ENCODE data around the gene AEN. TPM values are rescaled to one million over a fixed set of nuclear protein-coding genes. Genes with fewer than 3 reads are reported as not detected.

AEN gene
- total and polyA plus RNA-seq, 2 of the 8 experiments (the other 6 are each of a cell fraction or from before 2014, with no cell fraction given), result 112 to 122 TPM

GRCh38 chr15:88630798-88631463, 9.8 kb downstream of the AEN start:
- Histone ChIP-seq H3K4ac (replicated peaks; ENCODE audit: insufficient read length, low read depth, low read length) (no peak overlapping the region), H2BK12ac (ENCODE audit: low read depth, low read length) (no peak overlapping the region), H3K79me2 (ENCODE audit: control insufficient read depth in 1 of 2, insufficient read depth in 2 of 2, low read length in 2 of 2) (peaks cover 21 to 39% of the 10 kb centered on the region in 2 experiments), H3K79me1 (ENCODE audit: low read depth, low read length) (peaks cover 28% of the 10 kb centered on the region; the same call in 1 of the 2 replicates), H3K27ac (ENCODE audit: low read depth, low read length) (no peak overlapping the region), H3K4me1 (replicated peaks in 1 of 4; ENCODE audit: control insufficient read depth in 3 of 4, insufficient read depth in 4 of 4, low read length in 3 of 4) (peaks cover 0 to 5% (median 3%) of the 10 kb centered on the region in 4 experiments; a peak in 5 of 7 replicates), H3K36me3 (ENCODE audit: control insufficient read depth in 2 of 4, insufficient read depth in 4 of 4, low read length in 3 of 4) (peaks cover 50 to 84% (median 63%) of the 10 kb centered on the region in 4 experiments), H3K9me3 (ENCODE audit: insufficient read depth in 2 of 2, low read depth in 1 of 2, low read length in 1 of 2) (no peaks in the 10 kb centered on the region), H3K23me2 (ENCODE audit: low read depth, low read length) (no peaks in the 10 kb centered on the region), H3K56ac (replicated peaks; ENCODE audit: insufficient read length, low read depth, low read length) (no peak overlapping the region), H2BK120ac (replicated peaks; ENCODE audit: low read depth, low read length) (no peak overlapping the region), H3K27me3 (replicated peaks in 1 of 4; ENCODE audit: control insufficient read depth in 3 of 4, extremely low read depth in 1 of 4, insufficient read depth in 3 of 4, low read length in 3 of 4) (no peaks in the 10 kb centered on the region), H3K9ac (replicated peaks in 1 of 4; ENCODE audit: extremely low read depth in 1 of 4, low read depth in 3 of 4, low read length in 3 of 4) (no peak overlapping the region), H4K20me1 (replicated peaks in 1 of 2; ENCODE audit: control insufficient read depth in 1 of 2, insufficient read depth in 2 of 2, low read length in 2 of 2) (peaks cover 56% of the 10 kb centered on the region in 2 experiments), H2BK5ac (ENCODE audit: low read depth, low read length) (no peak overlapping the region), H2BK15ac (ENCODE audit: low read length) (no peak overlapping the region), H3K18ac (ENCODE audit: extremely low read depth, low read length) (no peak overlapping the region), H2BK20ac (ENCODE audit: low read length) (no peak overlapping the region), H2AK5ac (ENCODE audit: low read depth, low read length) (no peak overlapping the region), H3K14ac (ENCODE audit: insufficient read length) (no peak overlapping the region), H3K4me2 (ENCODE audit: insufficient read depth in 1 of 2, low read depth in 2 of 2, low read length in 2 of 2) (no peak overlapping the region), H4K5ac (ENCODE audit: insufficient read length, low read depth, low read length) (no peak overlapping the region), H2AFZ (ENCODE audit: low read length) (no peak overlapping the region), H3K4me3 (ENCODE audit: extremely low read depth in 1 of 4, insufficient read depth in 2 of 4, low read depth in 3 of 4, low read length in 4 of 4) (no peak overlapping the region), H4K91ac (replicated peaks; ENCODE audit: insufficient read length, low read length) (no peak overlapping the region), H3K23ac (ENCODE audit: insufficient read length) (no peak overlapping the region), H4K8ac (ENCODE audit: extremely low read depth, insufficient read depth, low read length) (no peak overlapping the region)
- CTCF ChIA-PET (ENCODE audit: partially characterized antibody), result interaction anchor here (0.8 to 2.2 kb wide), 10 partner anchors 8 to 206 kb away, joined by 3 to 9 read pairs (median 3); partner anchors contain the start of gene ISG20
- POLR2A ChIA-PET (ENCODE audit: partially characterized antibody), result interaction anchor here (5.8 to 7.5 kb wide), 3 partner anchors 6 to 16 kb away, joined by 38 to 61 read pairs (median 52); partner anchors contain the start of gene AEN
- DNase-seq (ENCODE audit: low read depth in 1 of 2, low spot score in 2 of 2) (no peak), FAIRE-seq (no peak)
- 93% methylated on average over 7 of the region's 7 CpGs; no CpG with 5 or more reads in 1 of the 2 experiments for WGBS, 2 experiments (ENCODE audit: extremely low coverage in 1 of 2, insufficient coverage in 1 of 2, insufficient read length in 1 of 2, insufficient replicate concordance in 2 of 2, low coverage in 1 of 2, low lambda C conversion rate in 2 of 2, missing lambda C conversion rate in 1 of 2)
- TF ChIP-seq CBX5 (IDR thresholded peaks at IDR 0.05; ENCODE audit: low read depth, low read length) (no peak), POLR2A (IDR thresholded peaks at IDR 0.05; ENCODE audit: control extremely low read depth in 1 of 2, low read depth in 2 of 2, low read length in 2 of 2) (peak in 1 of 2 experiments; percentile 13; a peak in 1 of 3 replicates), BACH1 (IDR thresholded peaks at IDR 0.05; ENCODE audit: low read length) (no peak), CHD1 (IDR thresholded peaks at IDR 0.05; ENCODE audit: low read depth, low read length) (no peak), POLR2AphosphoS5 (IDR thresholded peaks at IDR 0.05; ENCODE audit: low read depth, low read length) (peak; percentile 8; the same call in 1 of the 2 replicates), MAFK (IDR thresholded peaks at IDR 0.05; ENCODE audit: low read depth, low read length) (no peak), SP4 (IDR thresholded peaks at IDR 0.05; ENCODE audit: low read length) (no peak), ZNF274 (IDR thresholded peaks at IDR 0.05; ENCODE audit: borderline replicate concordance, extremely low read depth, low read length) (no peak), EP300 (IDR thresholded peaks at IDR 0.05; ENCODE audit: borderline replicate concordance in 1 of 2, low read depth in 2 of 2, low read length in 2 of 2) (no peak), ASH2L (IDR thresholded peaks at IDR 0.05; ENCODE audit: low read length) (no peak)
- TF ChIP-seq, protein P1, sequence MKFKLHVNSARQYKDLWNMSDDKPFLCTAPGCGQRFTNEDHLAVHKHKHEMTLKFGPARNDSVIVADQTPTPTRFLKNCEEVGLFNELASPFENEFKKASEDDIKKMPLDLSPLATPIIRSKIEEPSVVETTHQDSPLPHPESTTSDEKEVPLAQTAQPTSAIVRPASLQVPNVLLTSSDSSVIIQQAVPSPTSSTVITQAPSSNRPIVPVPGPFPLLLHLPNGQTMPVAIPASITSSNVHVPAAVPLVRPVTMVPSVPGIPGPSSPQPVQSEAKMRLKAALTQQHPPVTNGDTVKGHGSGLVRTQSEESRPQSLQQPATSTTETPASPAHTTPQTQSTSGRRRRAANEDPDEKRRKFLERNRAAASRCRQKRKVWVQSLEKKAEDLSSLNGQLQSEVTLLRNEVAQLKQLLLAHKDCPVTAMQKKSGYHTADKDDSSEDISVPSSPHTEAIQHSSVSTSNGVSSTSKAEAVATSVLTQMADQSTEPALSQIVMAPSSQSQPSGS (IDR thresholded peaks at IDR 0.05; ENCODE audit: low read length), result no peak
